ENCODE measurements around the gene ABCB4. TPM values are rescaled to one million over a fixed set of nuclear protein-coding genes. Genes with fewer than 3 reads are reported as not detected.

ABCB4 gene
- total and polyA plus RNA-seq, 12 donors = 1.2 to 14.4 (median 6.8) TPM

- Histone ChIP-seq H3K4me3 (no peak overlapping the region), H3K9me3 (peaks cover 0 to 9% (median 0%) of the 10 kb centered on the region in 11 donors), H3K27me3 (no peaks in the 10 kb centered on the region), H3K4me1 (no peaks in the 10 kb centered on the region), H3K27ac (no peak overlapping the region), H3K36me3 (no peaks in the 10 kb centered on the region)
- intact Hi-C loops (cut with DNase I) = no loop called here
- ATAC-seq = no peak
- TF ChIP-seq CTCF (IDR thresholded peaks at IDR 0.05) = no peak
- 93 to 97% methylated on average over 1 of the region's 1 CpG for WGBS, 2 donors
- no peak for DNase-seq
Measured at GRCh38 chr7:87494454-87494853, 19.0 kb upstream of the ABCB4 start.

GRCh38 chr7:87483131-87483530, 7.7 kb upstream of the ABCB4 start:
- no peak for ATAC-seq
- intact Hi-C loops (cut with DNase I) = no loop called here
- Histone ChIP-seq H3K27ac (no peak overlapping the region), H3K4me3 (no peak overlapping the region), H3K27me3 (no peaks in the 10 kb centered on the region), H3K9me3 (no peaks in the 10 kb centered on the region), H3K4me1 (no peaks in the 10 kb centered on the region), H3K36me3 (no peaks in the 10 kb centered on the region)
- no peak for DNase-seq
- 82 to 87% methylated on average over 2 of the region's 2 CpGs for WGBS, 2 donors
- TF ChIP-seq CTCF (IDR thresholded peaks at IDR 0.05) = no peak

- Histone ChIP-seq H3K9me3 (no peaks in the 10 kb centered on the region), H3K27ac (no peak overlapping the region), H3K36me3 (no peaks in the 10 kb centered on the region), H3K4me3 (no peak overlapping the region), H3K4me1 (no peaks in the 10 kb centered on the region), H3K27me3 (peaks cover 0 to 4% (median 0%) of the 10 kb centered on the region in 7 donors)
- TF ChIP-seq CTCF (IDR thresholded peaks at IDR 0.05) = no peak
- DNase-seq (no peak), ATAC-seq (no peak)
- 76 to 83% methylated on average over 3 of the region's 3 CpGs for WGBS, 2 donors
- intact Hi-C loops (cut with DNase I) = no loop called here
Measured at GRCh38 chr7:87482115-87482514, 6.6 kb upstream of the ABCB4 start.

GRCh38 chr7:87480386-87480785, 4.9 kb upstream of the ABCB4 start:
- ATAC-seq (no peak), DNase-seq (no peak)
- intact Hi-C loops (cut with DNase I) = no loop called here
- no peaks in the 10 kb centered on the region for H3K9me3 ChIP-seq
- peaks cover 0 to 5% (median under 1%) of the 10 kb centered on the region in 9 donors for H3K4me1 ChIP-seq
- H3K27ac ChIP-seq = no peak overlapping the region
- peaks cover 0 to 18% (median 0%) of the 10 kb centered on the region in 7 donors for H3K27me3 ChIP-seq
- TF ChIP-seq CTCF (IDR thresholded peaks at IDR 0.05) = no peak
- H3K4me3 ChIP-seq = no peak overlapping the region
- no peaks in the 10 kb centered on the region for H3K36me3 ChIP-seq
- 89 to 91% methylated on average over 2 of the region's 2 CpGs for WGBS, 2 donors
